Cardiac muscle cell (in vitro differentiated cells and primary cell): ENCODE results near the gene SNX3. TPM values are rescaled to one million over a fixed set of nuclear protein-coding genes. Genes with fewer than 3 reads are reported as not detected.
A peak's percentile ranks its signal among the peaks of the same experiment; 100 is the strongest.
"Not testable (repeated sequence)": the region's sequence is repeated elsewhere in the genome, so short reads cannot be mapped to it uniquely, and the experiment has no call there.

ENCODE experiments used
- DNase-seq, 2 donors: peaks; one replicate each; pipeline versions ENCODE4 v3.0.0 to v3.0.0-alpha.2; 2010 to 2017; ENCODE audit warnings: low read depth in 1 of 2, low spot score in 1 of 2
- H3K27ac ChIP-seq: fragments of 200-600 bp; sonication (generic); 2 replicates; pipeline ENCODE4 v1.5.1; 2016
- H3K27me3 ChIP-seq: fragments of 200-600 bp; sonication (generic); 2 replicates; pipeline ENCODE4 v1.6.0; 2016; ENCODE audit warnings: control low read depth
- H3K36me3 ChIP-seq: fragments of 200-600 bp; sonication (generic); 2 replicates; pipeline ENCODE4 v1.5.1; 2016; ENCODE audit warnings: control low read depth
- H3K4me1 ChIP-seq: fragments of 200-600 bp; sonication (generic); 2 replicates; pipeline ENCODE4 v1.8.1; 2017; ENCODE audit warnings: low read depth, mild to moderate bottlenecking, mixed run types
- H3K4me3 ChIP-seq: fragments of 200-600 bp; sonication (generic); 2 replicates; pipeline ENCODE4 v1.5.1; 2016; ENCODE audit warnings: mild to moderate bottlenecking
- H3K9me3 ChIP-seq: fragments of 200-600 bp; sonication (generic); 2 replicates; pipeline ENCODE4 v1.5.1; 2017; ENCODE audit warnings: low read depth, mild to moderate bottlenecking, control low read depth
- polyA plus RNA-seq: library from polyadenylated mRNA; unstranded; fragments of >200 nt; fragmentation: Nextera tagmentation; extraction: Ambion mirVana; gene quantifications from 2 replicates; pipeline ENCODE4 v1.2.1, GENCODE V29; 2016
- total RNA-seq: library from RNA; depleted of rRNA; stranded (reverse); fragments of >200 nt; gene quantifications from 2 replicates; pipeline ENCODE4 v1.2.3, GENCODE V29; 2016
- TF ChIP-seq, protein P1 (sequence below): IDR thresholded peaks from 2 replicates; pipeline ENCODE4 v1.5.1; 2012; ENCODE audit warnings: low read depth, mild to moderate bottlenecking, low read length

The SNX3 gene
- 186 and 190 TPM in 2 replicates for total RNA-seq
- 322 and 402 TPM in 2 replicates for polyA plus RNA-seq

DNA sequence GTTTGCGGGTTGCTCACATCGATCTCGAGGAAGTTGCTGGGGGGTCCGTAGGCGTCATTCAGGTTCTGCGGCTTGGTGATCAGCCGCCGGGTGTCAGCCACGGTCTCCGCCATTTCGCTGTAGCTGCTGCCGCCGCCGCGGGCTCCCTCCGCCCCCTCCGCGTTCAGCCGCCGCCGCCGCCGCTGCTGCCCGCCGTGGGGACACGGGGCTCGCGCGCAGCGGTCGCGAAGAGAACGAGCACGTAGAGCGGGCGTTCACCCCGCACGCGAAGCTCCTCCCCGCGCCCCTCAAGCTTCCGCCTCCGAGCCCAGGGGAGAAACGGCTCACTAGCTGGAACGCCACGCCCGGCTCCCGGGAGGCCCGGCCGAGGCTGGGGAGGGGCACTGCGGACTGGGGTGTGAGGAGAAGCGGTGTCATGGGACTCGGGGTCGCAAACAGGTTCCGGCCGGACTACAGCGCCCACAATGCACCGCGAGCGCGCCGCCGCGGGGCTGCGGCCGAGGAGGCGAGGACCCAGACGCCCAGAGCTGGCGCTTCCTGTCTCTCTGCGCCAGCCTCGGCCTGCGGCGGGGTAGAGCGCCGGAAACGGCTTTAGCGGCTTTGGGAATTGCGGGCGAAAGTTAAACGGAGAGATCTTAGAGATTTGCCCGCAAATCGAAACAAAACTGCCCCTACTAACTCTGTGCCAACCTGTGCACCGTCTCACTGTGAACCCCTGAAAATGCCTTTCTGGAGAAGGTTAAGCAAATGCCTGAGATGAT is at the start of gene SNX3:
SNX3 (minus strand) TSS at position 232 of the 761 bp plus-strand sequence; CDS start at position 113, 119 bp downstream.
- TF ChIP-seq, protein P1, sequence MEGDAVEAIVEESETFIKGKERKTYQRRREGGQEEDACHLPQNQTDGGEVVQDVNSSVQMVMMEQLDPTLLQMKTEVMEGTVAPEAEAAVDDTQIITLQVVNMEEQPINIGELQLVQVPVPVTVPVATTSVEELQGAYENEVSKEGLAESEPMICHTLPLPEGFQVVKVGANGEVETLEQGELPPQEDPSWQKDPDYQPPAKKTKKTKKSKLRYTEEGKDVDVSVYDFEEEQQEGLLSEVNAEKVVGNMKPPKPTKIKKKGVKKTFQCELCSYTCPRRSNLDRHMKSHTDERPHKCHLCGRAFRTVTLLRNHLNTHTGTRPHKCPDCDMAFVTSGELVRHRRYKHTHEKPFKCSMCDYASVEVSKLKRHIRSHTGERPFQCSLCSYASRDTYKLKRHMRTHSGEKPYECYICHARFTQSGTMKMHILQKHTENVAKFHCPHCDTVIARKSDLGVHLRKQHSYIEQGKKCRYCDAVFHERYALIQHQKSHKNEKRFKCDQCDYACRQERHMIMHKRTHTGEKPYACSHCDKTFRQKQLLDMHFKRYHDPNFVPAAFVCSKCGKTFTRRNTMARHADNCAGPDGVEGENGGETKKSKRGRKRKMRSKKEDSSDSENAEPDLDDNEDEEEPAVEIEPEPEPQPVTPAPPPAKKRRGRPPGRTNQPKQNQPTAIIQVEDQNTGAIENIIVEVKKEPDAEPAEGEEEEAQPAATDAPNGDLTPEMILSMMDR = no peak
- Histone ChIP-seq H3K9me3 (no peaks in the 10 kb centered on the region), H3K27me3 (no peaks in the 10 kb centered on the region), H3K27ac (peak within 1 kb of the TSS; percentile 89), H3K36me3 (no peaks in the 10 kb centered on the region), H3K4me3 (peak within 1 kb of the TSS; percentile 62), H3K4me1 (peaks cover 16% of the 10 kb centered on the region)
- peak; percentile 95 to 99 for DNase-seq

DNA sequence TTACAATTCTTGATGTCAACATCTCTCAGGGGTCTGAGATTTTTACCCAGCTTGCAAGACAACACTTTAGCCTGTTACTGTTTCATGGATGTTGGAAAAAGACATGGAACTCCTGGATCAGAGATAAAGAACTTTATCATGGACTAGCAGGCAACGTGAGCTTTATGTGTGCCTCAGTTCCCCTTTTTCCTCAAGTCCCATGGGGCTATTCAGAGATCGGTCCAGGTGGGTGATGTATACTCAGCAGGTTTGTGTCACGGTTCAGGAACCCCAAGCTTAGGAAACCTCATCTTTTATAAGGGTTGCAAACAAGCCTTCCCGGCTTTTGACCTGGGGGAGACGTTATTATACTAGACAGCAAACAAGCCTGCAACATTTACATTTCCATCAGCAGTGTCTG is 49.0 kb upstream of the SNX3 start:
- H3K27me3 ChIP-seq = no peaks in the 10 kb centered on the region
- H3K9me3 ChIP-seq = no peaks in the 10 kb centered on the region
- H3K4me1 ChIP-seq = no peaks in the 10 kb centered on the region
- DNase-seq = no peak
- H3K36me3 ChIP-seq = no peaks in the 10 kb centered on the region
- no peak overlapping the region for H3K4me3 ChIP-seq
- H3K27ac ChIP-seq = no peak overlapping the region
- TF ChIP-seq, protein P1 = no peak

DNA sequence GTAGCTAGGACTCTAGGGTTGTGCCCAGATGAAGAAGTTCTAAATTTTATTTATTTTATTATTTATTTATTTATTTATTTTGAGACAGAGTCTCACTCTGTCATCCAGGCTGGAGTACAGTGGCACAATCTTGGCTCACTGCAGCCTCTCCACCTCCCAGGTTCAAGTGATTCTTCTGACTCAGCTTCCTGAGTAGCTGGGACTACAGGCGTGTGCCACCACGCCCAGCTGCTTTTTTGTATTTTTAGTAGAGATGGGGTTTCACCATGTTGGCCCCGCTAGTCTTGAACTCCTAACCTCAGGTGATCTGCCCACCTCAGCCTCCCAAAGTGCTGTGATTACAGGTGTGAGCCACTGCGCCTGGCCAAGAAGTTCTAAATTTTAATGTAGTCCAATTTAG is 47.8 kb upstream of the SNX3 start:
- H3K36me3 ChIP-seq = not testable (repeated sequence)

DNA sequence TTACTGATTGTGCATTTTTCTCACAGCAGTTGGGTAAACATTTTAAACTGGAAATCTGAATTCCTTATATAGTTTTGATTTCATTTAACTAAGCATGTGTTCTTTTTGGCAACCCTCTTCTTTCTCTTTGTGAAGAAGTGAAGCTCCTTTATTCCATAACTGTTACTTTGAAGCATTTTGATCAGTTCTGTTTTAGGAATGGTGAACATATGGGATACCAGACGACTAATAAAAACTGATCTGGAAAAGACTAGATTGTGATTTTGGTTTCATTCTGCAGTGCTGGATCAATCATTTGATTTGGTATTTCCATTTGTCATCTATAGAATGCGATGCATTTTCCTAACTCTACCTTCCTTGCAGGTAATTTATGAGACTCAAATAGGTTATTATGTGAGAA is 43.8 kb upstream of the SNX3 start:
- H3K4me1 ChIP-seq = peaks cover 5% of the 10 kb centered on the region
- TF ChIP-seq, protein P1 = no peak
- no peak overlapping the region for H3K27ac ChIP-seq
- no peaks in the 10 kb centered on the region for H3K36me3 ChIP-seq
- H3K9me3 ChIP-seq = no peaks in the 10 kb centered on the region
- no peak for DNase-seq
- H3K27me3 ChIP-seq = no peaks in the 10 kb centered on the region
- no peak overlapping the region for H3K4me3 ChIP-seq

More for the DNA sequence above, 47.8 kb upstream of the SNX3 start:
- not testable (repeated sequence) for H3K4me1 ChIP-seq, H3K9me3 ChIP-seq, H3K27me3 ChIP-seq, H3K27ac ChIP-seq, H3K4me3 ChIP-seq, DNase-seq

DNA sequence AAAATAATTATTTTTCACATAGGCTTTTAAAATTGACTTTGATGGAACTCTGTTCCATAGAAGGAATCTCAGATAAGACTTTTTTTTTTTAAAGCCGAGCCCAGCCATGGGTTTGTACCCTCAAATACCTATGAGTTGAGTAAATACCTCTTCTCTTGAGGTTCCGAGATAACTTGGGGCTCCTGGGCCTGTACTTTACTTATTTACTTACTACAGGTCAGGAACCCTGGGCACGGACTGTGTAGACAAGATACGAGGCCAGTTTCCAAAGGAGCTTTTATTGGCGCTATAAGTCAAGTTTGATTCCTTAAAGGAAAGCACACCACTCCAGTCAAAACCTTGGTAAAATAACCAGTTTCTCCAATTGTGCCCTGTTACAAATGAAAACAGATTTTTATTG is 41.5 kb upstream of the SNX3 start:
- Histone ChIP-seq H3K4me3 (no peak overlapping the region), H3K36me3 (no peaks in the 10 kb centered on the region), H3K9me3 (no peaks in the 10 kb centered on the region), H3K27ac (no peak overlapping the region), H3K27me3 (no peaks in the 10 kb centered on the region), H3K4me1 (peaks cover 9% of the 10 kb centered on the region)
- TF ChIP-seq, protein P1 = no peak
- DNase-seq = no peak

DNA sequence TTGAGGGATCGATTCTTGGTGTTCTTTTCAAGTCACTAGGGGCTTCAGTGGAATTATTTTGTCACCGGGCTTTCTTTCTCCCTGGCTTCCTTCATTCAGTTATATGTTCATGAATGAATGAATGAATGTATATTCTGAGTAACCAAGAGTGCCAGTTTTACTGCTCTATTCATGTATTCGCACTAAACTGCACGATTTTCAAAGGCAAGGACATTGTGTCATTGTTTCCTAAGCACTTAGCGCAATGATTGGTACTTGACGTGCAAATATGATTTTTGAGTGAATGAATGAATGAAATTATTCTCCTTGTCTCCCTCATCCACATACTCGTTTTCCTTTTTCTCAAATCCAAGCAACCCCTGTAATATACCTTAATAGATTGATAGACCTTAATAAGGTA is 34.8 kb upstream of the SNX3 start:
- no peaks in the 10 kb centered on the region for H3K27me3 ChIP-seq
- peak overlapping the region; percentile 94 for H3K27ac ChIP-seq
- no peak for DNase-seq
- no peaks in the 10 kb centered on the region for H3K36me3 ChIP-seq
- TF ChIP-seq, protein P1 = no peak
- H3K9me3 ChIP-seq = no peaks in the 10 kb centered on the region
- peak overlapping the region; percentile 64 for H3K4me3 ChIP-seq
- peaks cover 9% of the 10 kb centered on the region for H3K4me1 ChIP-seq
